Gastroesophageal sphincter (tissue), 4 donors: ENCODE data around the gene ZSCAN2. TPM values are rescaled to one million over a fixed set of nuclear protein-coding genes. Genes with fewer than 3 reads are reported as not detected.

Source experiments
- ATAC-seq: fragments of 150-250 bp; one replicate; pipeline ENCODE4 v1.9.1; 2016; ENCODE audit warnings: mild to moderate bottlenecking, moderate library complexity
- H3K27ac ChIP-seq, 4 donors: fragments of 200-600 bp; sonication (generic) in 3 of 4; 1 replicate in 3 of 4; 2 replicates in 1 of 4; pipeline ENCODE4 v1.5.1; 2016 to 2019
- H3K27me3 ChIP-seq: fragments of 200-600 bp; sonication (generic); one replicate; pipeline ENCODE4 v1.5.1; 2019
- H3K36me3 ChIP-seq, 2 donors: fragments of 200-600 bp; sonication (generic); one replicate each; pipeline ENCODE4 v1.5.1; 2019; ENCODE audit warnings: control low read depth in 1 of 2
- H3K4me1 ChIP-seq, 3 donors: fragments of 200-600 bp; sonication (generic); 1 replicate in 2 of 3; 2 replicates in 1 of 3; pipeline ENCODE4 v1.5.1; 2016 to 2019; ENCODE audit warnings: control low read depth in 2 of 3
- H3K4me3 ChIP-seq, 2 donors: fragments of 200-600 bp; sonication (generic); one replicate each; pipeline ENCODE4 v1.5.1; 2019; ENCODE audit warnings: mild to moderate bottlenecking in 1 of 2, moderate library complexity in 1 of 2
- H3K9me3 ChIP-seq, 3 donors: fragments of 200-600 bp; sonication (generic); one replicate each; pipeline ENCODE4 v1.5.1; 2017 to 2019; ENCODE audit warnings: control low read depth in 2 of 3
- CTCF ChIP-seq, 4 experiments: fragments of 200-600 bp in 2 of 4; fragments of 450-650 bp in 2 of 4; sonication (generic) in 1 of 4; IDR thresholded peaks; one replicate each; pipeline ENCODE4 v1.5.1; 2017 to 2019; ENCODE audit warnings: antibody characterized with exemption in 4 of 4, mild to moderate bottlenecking in 2 of 4, moderate library complexity in 2 of 4
- EP300 ChIP-seq: sonication (generic); formaldehyde crosslinking; IDR thresholded peaks from one replicate; pipeline ENCODE4 v1.6.1; 2017; ENCODE audit warnings: antibody characterized with exemption, mild to moderate bottlenecking
- POLR2A ChIP-seq, 2 donors: fragments of 450-650 bp; IDR thresholded peaks; one replicate each; pipeline ENCODE4 v1.6.1; 2017; ENCODE audit warnings: antibody characterized with exemption in 2 of 2, mild to moderate bottlenecking in 2 of 2, moderate library complexity in 1 of 2
- POLR2AphosphoS5 ChIP-seq: sonication (generic); formaldehyde crosslinking; IDR thresholded peaks from one replicate; pipeline ENCODE4 v1.6.1; 2017; ENCODE audit warnings: antibody characterized with exemption
- WGBS, 2 donors: methylation state at CpG; one replicate each; pipeline ENCODE4 v1.1.5; 2018; ENCODE audit warnings: low coverage in 1 of 2; 5-methylcytosine and 5-hydroxymethylcytosine counted together
- total RNA-seq, 4 donors: library from RNA; depleted of rRNA; stranded (reverse); fragments of >200 nt; gene quantifications; one replicate each; pipeline ENCODE4 v1.1.0, GENCODE V29; 2016

Gene ZSCAN2
- total RNA-seq, 4 donors from 2014 or later = 3.5 to 13.8 (median 7.1) TPM

DNA sequence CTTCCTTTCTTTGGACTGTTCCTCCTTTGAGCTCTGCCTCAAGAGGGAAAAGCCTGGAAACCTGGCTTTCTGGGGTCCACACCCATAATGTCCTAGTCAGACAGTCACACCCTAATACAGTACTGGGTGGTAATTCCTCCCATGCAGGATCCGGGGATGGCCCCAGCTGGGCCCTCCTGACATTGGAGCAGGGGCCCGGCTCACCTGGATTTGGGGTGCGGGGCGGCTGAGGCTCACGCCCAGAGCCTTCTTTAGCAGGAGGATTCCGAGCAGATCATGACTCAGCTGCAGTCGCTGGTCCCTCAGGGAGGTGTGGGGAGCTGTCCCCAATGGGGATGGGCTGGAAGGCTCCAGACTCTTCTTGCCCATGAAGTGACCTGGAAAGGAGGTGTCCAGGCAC is 56.2 kb downstream of the ZSCAN2 start:
- WGBS, 2 donors = no CpG with 5 or more reads among the region's 7 CpGs
- Histone ChIP-seq H3K4me3 (no peak overlapping the region), H3K36me3 (peaks cover 0 to 5% of the 10 kb centered on the region in 2 donors), H3K9me3 (no peaks in the 10 kb centered on the region), H3K4me1 (peaks cover 0 to 51% (median 22%) of the 10 kb centered on the region in 3 donors), H3K27me3 (no peaks in the 10 kb centered on the region), H3K27ac (no peak overlapping the region)
- no peak for TF ChIP-seq POLR2A (IDR thresholded peaks at IDR 0.05)
- TF ChIP-seq POLR2AphosphoS5 = no peak
- TF ChIP-seq EP300 = no peak
- TF ChIP-seq CTCF (IDR thresholded peaks at IDR 0.05) = no peak
- no peak for ATAC-seq

DNA sequence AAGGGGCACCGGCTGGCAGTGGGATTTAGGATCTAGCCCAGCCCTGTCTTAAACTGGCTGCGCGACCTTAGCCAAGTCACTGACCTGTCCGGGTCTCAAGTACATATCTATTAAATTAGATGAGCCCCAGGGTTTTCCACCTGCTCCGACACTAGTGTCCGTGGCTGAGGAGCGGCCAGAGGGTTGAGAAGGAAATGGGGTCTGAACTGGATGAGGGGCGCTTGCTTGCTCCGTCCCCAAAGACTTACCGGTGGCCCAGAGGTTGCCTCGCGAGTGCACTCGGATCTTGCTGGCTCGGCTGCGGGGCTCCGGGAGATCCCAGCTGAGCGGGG is 56.9 kb downstream of the ZSCAN2 start:
- Histone ChIP-seq H3K9me3 (no peaks in the 10 kb centered on the region), H3K27me3 (no peaks in the 10 kb centered on the region), H3K4me3 (peak overlapping the region; percentile 52 to 65), H3K4me1 (peaks cover 0 to 43% (median 18%) of the 10 kb centered on the region in 3 donors), H3K36me3 (no peaks in the 10 kb centered on the region), H3K27ac (peak overlapping the region; percentile 45 to 90 (median 85))
- 86% methylated on average over 1 of the region's 17 CpGs; no CpG with 5 or more reads in 1 of the 2 donors for WGBS, 2 donors
- no peak for TF ChIP-seq POLR2AphosphoS5
- no peak for TF ChIP-seq POLR2A (IDR thresholded peaks at IDR 0.05)
- no peak for TF ChIP-seq CTCF (IDR thresholded peaks at IDR 0.05)
- TF ChIP-seq EP300 = no peak
- ATAC-seq = no peak

GRCh38 chr15:84658080-84658787 is 57.4 kb downstream of the ZSCAN2 start, which contains the start of gene NMB:
TSS of gene NMB (minus strand) at chr15:84658199. CDS start at chr15:84658152, 47 bp downstream.
- WGBS, 2 donors = 0% methylated on average over 1 to 13 of the region's 61 CpGs
- H3K36me3 ChIP-seq = no peaks in the 10 kb centered on the region
- peaks cover 0 to 38% (median 13%) of the 10 kb centered on the region in 3 donors for H3K4me1 ChIP-seq
- TF ChIP-seq POLR2A (IDR thresholded peaks at IDR 0.05) (no peak), CTCF (IDR thresholded peaks at IDR 0.05) (peak in 3 of 4 experiments; percentile 59 to 82 (median 69))
- H3K4me3 ChIP-seq = peak within 1 kb of the TSS; percentile 52 to 65
- peak; percentile 77 for ATAC-seq
- H3K27ac ChIP-seq = peak within 1 kb of the TSS; percentile 45 to 90 (median 85)
- no peaks in the 10 kb centered on the region for H3K9me3 ChIP-seq
- H3K27me3 ChIP-seq = no peaks in the 10 kb centered on the region

- H3K36me3 ChIP-seq = no peaks in the 10 kb centered on the region
- peak overlapping the region in 3 of 4 donors; percentile 49 to 85 (median 85) for H3K27ac ChIP-seq
- H3K4me3 ChIP-seq = peak overlapping the region; percentile 52 to 65
- no peaks in the 10 kb centered on the region for H3K9me3 ChIP-seq
- H3K4me1 ChIP-seq = peaks cover 0 to 33% (median 9%) of the 10 kb centered on the region in 3 donors
- TF ChIP-seq POLR2AphosphoS5 (no peak), EP300 (no peak), POLR2A (IDR thresholded peaks at IDR 0.05) (no peak), CTCF (IDR thresholded peaks at IDR 0.05) (no peak)
- WGBS, 2 donors = 0 to 46% methylated on average over 1 to 5 of the region's 7 CpGs
- no peak for ATAC-seq
- H3K27me3 ChIP-seq = no peaks in the 10 kb centered on the region
These were observed 58.1 kb downstream of the ZSCAN2 start for GRCh38 chr15:84658788-84659411.
